Karpas-422 (cell line): ENCODE measurements around the gene HDAC9. TPM values are rescaled to one million over a fixed set of nuclear protein-coding genes. Genes with fewer than 3 reads are reported as not detected.
A peak's percentile ranks its signal among the peaks of the same experiment; 100 is the strongest.

Source experiments
- DNase-seq: peaks from one replicate; pipeline ENCODE4 v3.0.0-alpha.2; 2015
- H2AFZ ChIP-seq: fragments of 200-600 bp; sonication (generic); 2 replicates; pipeline ENCODE4 v1.6.1; 2014; ENCODE audit warnings: antibody characterized with exemption, low read length, mixed read lengths
- H3K27ac ChIP-seq: fragments of 200-600 bp; sonication (generic); 2 replicates; pipeline ENCODE4 v1.5.1; 2014; ENCODE audit warnings: mild to moderate bottlenecking, low read length, moderate library complexity
- H3K27me3 ChIP-seq: fragments of 200-600 bp; sonication (generic); 2 replicates; pipeline ENCODE4 v1.6.1; 2014; ENCODE audit warnings: low read length, mixed read lengths
- H3K36me3 ChIP-seq: fragments of 200-600 bp; sonication (generic); 2 replicates; pipeline ENCODE4 v1.6.1; 2014; ENCODE audit warnings: low read length, mixed read lengths; ENCODE audit not compliant: insufficient read depth
- H3K4me1 ChIP-seq: fragments of 200-600 bp; sonication (generic); 2 replicates; pipeline ENCODE4 v1.6.1; 2014; ENCODE audit warnings: mild to moderate bottlenecking, low read length, mixed read lengths
- H3K4me2 ChIP-seq: fragments of 200-600 bp; sonication (generic); 2 replicates; pipeline ENCODE4 v1.6.1; 2014; ENCODE audit warnings: low read length, low read depth, mild to moderate bottlenecking; ENCODE audit not compliant: poor library complexity, severe bottlenecking
- H3K4me3 ChIP-seq: fragments of 200-600 bp; sonication (generic); 2 replicates; pipeline ENCODE4 v1.5.1; 2014; ENCODE audit warnings: mild to moderate bottlenecking, antibody characterized with exemption, low read length, mixed read lengths
- H3K79me2 ChIP-seq: fragments of 200-600 bp; sonication (generic); 2 replicates; pipeline ENCODE4 v1.6.1; 2014; ENCODE audit warnings: mild to moderate bottlenecking, low read length, mixed read lengths
- H3K9ac ChIP-seq: fragments of 200-600 bp; sonication (generic); 2 replicates; pipeline ENCODE4 v1.6.0; 2014; ENCODE audit warnings: low read length
- H3K9me2 ChIP-seq: fragments of 200-600 bp; sonication (generic), shearing (Covaris generic); replicated peaks from 2 replicates; pipeline ENCODE4 v1.6.0; 2014; ENCODE audit warnings: mild to moderate bottlenecking, low read length, moderate library complexity; ENCODE audit not compliant: insufficient read depth
- H3K9me3 ChIP-seq: fragments of 300-700, 200-600 bp; sonication (generic); 2 replicates; pipeline ENCODE4 v1.6.1; 2014; ENCODE audit warnings: low read length, mixed read lengths
- H4K20me1 ChIP-seq: fragments of 200-600 bp; sonication (generic); 2 replicates; pipeline ENCODE4 v1.6.1; 2014; ENCODE audit warnings: mild to moderate bottlenecking, antibody characterized with exemption, low read length, low read depth; ENCODE audit not compliant: insufficient read depth
- total RNA-seq: library from RNA; depleted of rRNA; stranded (reverse); fragments of >200 nt; shearing (Covaris generic); gene quantifications from 2 replicates; pipeline ENCODE4 v1.2.3, GENCODE V29; 2014; ENCODE audit warnings: low replicate concordance

HDAC9 gene
- total RNA-seq, 1 experiment from 2014 or later = 5.2 TPM

DNA sequence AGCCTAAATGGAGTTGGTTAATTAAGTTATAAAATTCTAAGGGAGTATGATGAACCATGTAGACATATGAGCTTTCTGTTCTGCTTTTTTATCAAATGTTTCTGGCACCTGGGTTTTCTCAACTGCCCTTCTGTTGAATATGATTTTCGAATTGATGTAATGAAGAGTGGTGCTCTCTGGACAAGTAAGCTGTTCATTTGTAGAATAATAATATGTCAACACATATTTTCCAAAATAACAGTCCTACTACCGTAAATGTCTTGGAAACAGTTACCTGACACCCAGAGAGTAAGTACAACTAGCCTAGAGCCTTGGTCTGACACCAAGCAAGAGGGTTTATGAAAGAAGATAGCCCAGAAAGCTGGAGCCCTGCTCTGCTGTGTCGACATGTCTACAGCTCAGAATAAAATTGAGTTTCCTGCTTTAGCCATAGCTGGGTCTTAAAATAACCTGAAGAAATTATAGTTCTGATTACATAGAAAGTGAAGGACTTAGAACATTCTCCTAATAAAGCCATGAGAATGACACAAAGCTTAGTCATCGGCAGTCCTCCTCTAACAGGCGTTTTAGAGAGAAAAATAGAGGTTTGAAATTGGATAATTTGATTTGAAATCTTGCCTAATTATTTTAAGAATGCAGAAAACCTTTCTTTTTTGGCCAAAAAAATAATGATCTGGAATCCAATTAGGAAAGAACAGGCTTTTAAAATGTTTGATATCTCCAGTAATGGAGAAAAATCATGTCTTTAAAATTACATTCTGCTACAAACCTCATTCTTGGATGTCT, 25.1 kb downstream of the HDAC9 start:
- peak; percentile 88 for DNase-seq
- peak overlapping the region; percentile 51 for H3K9ac ChIP-seq
- H3K79me2 ChIP-seq = no peaks in the 10 kb centered on the region
- H3K27me3 ChIP-seq = no peaks in the 10 kb centered on the region
- no peaks in the 10 kb centered on the region for H3K9me2 ChIP-seq
- H3K9me3 ChIP-seq = no peaks in the 10 kb centered on the region
- H3K27ac ChIP-seq = peak overlapping the region; percentile 95
- no peaks in the 10 kb centered on the region for H4K20me1 ChIP-seq
- no peaks in the 10 kb centered on the region for H3K36me3 ChIP-seq
- peak overlapping the region; percentile 22 for H2AFZ ChIP-seq
- peak overlapping the region; percentile 53 for H3K4me3 ChIP-seq
- peak overlapping the region; percentile 79 for H3K4me2 ChIP-seq
- peaks cover 62% of the 10 kb centered on the region for H3K4me1 ChIP-seq

- Histone ChIP-seq H2AFZ (no peak overlapping the region), H3K79me2 (no peaks in the 10 kb centered on the region), H3K4me3 (peak overlapping the region; percentile 53), H4K20me1 (no peaks in the 10 kb centered on the region), H3K27ac (peak overlapping the region; percentile 95), H3K27me3 (no peaks in the 10 kb centered on the region), H3K36me3 (no peaks in the 10 kb centered on the region), H3K9ac (peak overlapping the region; percentile 51), H3K9me3 (no peaks in the 10 kb centered on the region), H3K4me2 (peak overlapping the region; percentile 79), H3K9me2 (no peaks in the 10 kb centered on the region), H3K4me1 (peaks cover 68% of the 10 kb centered on the region)
- peak; percentile 77 for DNase-seq
Observed at GRCh38 chr7:18521236-18521589, 25.7 kb downstream of the HDAC9 start.

DNA sequence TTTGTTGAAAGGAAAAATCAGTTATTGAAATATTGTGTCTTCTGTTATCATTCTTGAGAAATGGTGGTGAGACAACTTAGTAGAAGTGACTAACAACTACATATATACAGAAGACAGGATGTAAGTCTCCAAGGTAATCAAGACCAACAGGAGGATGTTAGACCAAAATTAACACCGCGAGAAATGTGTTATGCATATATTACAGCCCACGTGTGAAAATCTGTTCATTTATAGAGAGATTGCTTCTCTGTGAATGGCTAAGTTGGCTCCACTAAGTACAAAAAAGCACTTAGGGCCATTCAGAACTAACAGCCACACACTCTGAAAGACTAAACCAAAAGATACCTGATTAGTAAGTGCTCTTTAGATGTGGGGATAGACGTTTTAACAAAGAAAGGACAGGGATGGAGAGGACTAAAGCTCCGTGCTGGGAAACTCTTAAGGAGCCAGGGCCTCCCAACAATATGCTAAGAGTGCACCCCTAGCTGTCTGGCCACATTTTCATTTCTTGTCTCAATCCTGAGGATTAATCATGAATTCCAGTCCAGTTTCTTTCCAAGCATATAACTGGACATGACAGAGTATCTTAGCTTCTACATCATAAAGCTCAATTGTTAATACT, 26.5 kb downstream of the HDAC9 start:
- Histone ChIP-seq H3K27me3 (no peaks in the 10 kb centered on the region), H3K9me3 (no peaks in the 10 kb centered on the region), H3K9ac (no peak overlapping the region), H3K4me2 (peak overlapping the region; percentile 79), H3K4me1 (peaks cover 76% of the 10 kb centered on the region), H4K20me1 (no peaks in the 10 kb centered on the region), H3K36me3 (no peaks in the 10 kb centered on the region), H2AFZ (peak overlapping the region; percentile 37; the same call in 1 of the 2 replicates), H3K79me2 (no peaks in the 10 kb centered on the region), H3K27ac (peak overlapping the region; percentile 95), H3K9me2 (no peaks in the 10 kb centered on the region), H3K4me3 (peak overlapping the region; percentile 53; the same call in 1 of the 2 replicates)
- DNase-seq = peak; percentile 63

DNA sequence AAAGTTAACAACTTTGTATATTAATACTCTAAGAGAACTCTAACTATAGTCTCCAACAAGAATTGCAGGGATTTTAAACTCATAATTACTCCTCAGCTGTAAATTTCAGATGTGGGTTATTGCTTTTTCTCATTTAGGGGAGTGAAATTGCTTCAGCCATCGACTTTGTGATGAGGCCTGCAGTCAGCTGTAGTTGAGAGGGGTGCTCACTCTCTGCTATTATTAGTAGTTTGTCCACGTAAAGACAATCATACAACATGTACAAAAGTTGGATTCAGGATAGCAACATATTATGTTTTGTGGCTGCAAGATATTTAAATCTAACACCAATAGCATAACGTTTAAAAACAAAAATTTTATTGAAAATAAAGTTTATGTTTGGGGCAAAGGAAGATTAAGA, 28.7 kb downstream of the HDAC9 start:
- H3K36me3 ChIP-seq = no peaks in the 10 kb centered on the region
- no peak overlapping the region for H3K4me3 ChIP-seq
- no peak overlapping the region for H2AFZ ChIP-seq
- no peaks in the 10 kb centered on the region for H3K9me3 ChIP-seq
- H4K20me1 ChIP-seq = no peaks in the 10 kb centered on the region
- no peaks in the 10 kb centered on the region for H3K27me3 ChIP-seq
- H3K27ac ChIP-seq = no peak overlapping the region
- H3K9ac ChIP-seq = no peak overlapping the region
- no peak overlapping the region for H3K4me2 ChIP-seq
- H3K79me2 ChIP-seq = no peaks in the 10 kb centered on the region
- H3K9me2 ChIP-seq = no peaks in the 10 kb centered on the region
- no peak for DNase-seq
- peaks cover 64% of the 10 kb centered on the region for H3K4me1 ChIP-seq

- no peak for DNase-seq
- no peak overlapping the region for H3K27ac ChIP-seq
- H2AFZ ChIP-seq = no peak overlapping the region; the same call in 1 of the 2 replicates
- H3K4me3 ChIP-seq = no peak overlapping the region
- H3K9me3 ChIP-seq = no peaks in the 10 kb centered on the region
- no peaks in the 10 kb centered on the region for H3K79me2 ChIP-seq
- H3K36me3 ChIP-seq = no peaks in the 10 kb centered on the region
- H3K4me2 ChIP-seq = no peak overlapping the region
- H3K4me1 ChIP-seq = peaks cover 60% of the 10 kb centered on the region
- H3K27me3 ChIP-seq = no peaks in the 10 kb centered on the region
- no peaks in the 10 kb centered on the region for H3K9me2 ChIP-seq
- H3K9ac ChIP-seq = no peak overlapping the region
- H4K20me1 ChIP-seq = no peaks in the 10 kb centered on the region
Observed at GRCh38 chr7:18526368-18526878, 30.9 kb downstream of the HDAC9 start.

GRCh38 chr7:18529239-18529638, 33.7 kb downstream of the HDAC9 start:
- Histone ChIP-seq H3K79me2 (no peaks in the 10 kb centered on the region), H3K4me2 (no peak overlapping the region), H3K27ac (no peak overlapping the region), H3K9me2 (no peaks in the 10 kb centered on the region), H3K9me3 (no peaks in the 10 kb centered on the region), H4K20me1 (no peaks in the 10 kb centered on the region), H3K4me1 (peaks cover 65% of the 10 kb centered on the region), H2AFZ (no peak overlapping the region), H3K36me3 (no peaks in the 10 kb centered on the region), H3K9ac (no peak overlapping the region), H3K27me3 (peaks cover under 1% of the 10 kb centered on the region; the same call in 1 of the 2 replicates), H3K4me3 (no peak overlapping the region)
- DNase-seq = no peak

GRCh38 chr7:18530224-18531179, 35.0 kb downstream of the HDAC9 start:
- H2AFZ ChIP-seq = no peak overlapping the region
- peak overlapping the region; percentile 30 for H3K4me2 ChIP-seq
- no peak overlapping the region; the same call in 1 of the 2 replicates for H3K27ac ChIP-seq

More at GRCh38 chr7:18530224-18531179, 35.0 kb downstream of the HDAC9 start:
- Histone ChIP-seq H3K79me2 (no peaks in the 10 kb centered on the region), H3K36me3 (no peaks in the 10 kb centered on the region), H3K9ac (no peak overlapping the region), H3K4me3 (peak overlapping the region; percentile 6; the same call in 1 of the 2 replicates), H3K4me1 (peaks cover 71% of the 10 kb centered on the region), H3K9me3 (no peaks in the 10 kb centered on the region), H3K27me3 (peaks cover 3% of the 10 kb centered on the region; the same call in 1 of the 2 replicates), H3K9me2 (no peaks in the 10 kb centered on the region), H4K20me1 (no peaks in the 10 kb centered on the region)
- DNase-seq = no peak
